ENCODE data around the gene ANGPTL7. TPM values are rescaled to one million over a fixed set of nuclear protein-coding genes. Genes with fewer than 3 reads are reported as not detected.

ANGPTL7 gene
- total and polyA plus RNA-seq, 2 donors (not counting 1 experiment from before 2014, with no cell fraction given), result 0.34 to 1.5 TPM

DNA sequence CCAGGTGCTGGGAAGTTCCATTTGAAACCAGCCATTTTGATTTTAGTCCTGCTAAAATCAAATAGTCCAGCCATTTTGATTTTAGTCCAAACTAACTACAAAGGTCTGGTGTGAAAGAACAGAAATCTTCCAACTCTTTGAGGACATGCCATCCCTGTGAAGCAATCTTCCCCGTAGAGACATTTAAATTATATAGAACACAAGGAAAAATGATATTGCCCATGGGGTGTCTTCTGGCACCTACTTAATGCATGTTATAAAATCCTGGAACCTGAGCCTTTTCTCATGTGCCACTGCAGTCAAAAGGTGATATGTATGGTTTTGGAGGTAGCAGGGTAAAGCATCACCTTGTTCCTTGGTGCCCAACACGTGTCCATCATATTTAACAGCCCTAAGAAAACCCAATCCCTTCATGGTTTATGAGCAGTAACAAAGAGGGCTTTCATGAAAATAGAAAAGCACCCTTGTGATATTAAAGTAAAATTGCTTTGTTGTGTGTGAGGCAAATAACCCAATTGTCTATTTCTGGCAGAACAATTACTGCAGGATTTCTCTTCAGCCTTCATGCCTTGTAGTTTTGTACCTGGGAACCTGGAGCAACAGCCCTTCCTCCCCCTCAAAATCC, 26.3 kb downstream of the ANGPTL7 start:
- H3K36me3 ChIP-seq (ENCODE audit: control insufficient read depth, insufficient read depth, low read length), result peaks cover 4% of the 10 kb centered on the region
- no peak for TF ChIP-seq EZH2 (IDR thresholded peaks at IDR 0.05; ENCODE audit: low read length, missing control alignments)
- TF ChIP-seq, protein P1, sequence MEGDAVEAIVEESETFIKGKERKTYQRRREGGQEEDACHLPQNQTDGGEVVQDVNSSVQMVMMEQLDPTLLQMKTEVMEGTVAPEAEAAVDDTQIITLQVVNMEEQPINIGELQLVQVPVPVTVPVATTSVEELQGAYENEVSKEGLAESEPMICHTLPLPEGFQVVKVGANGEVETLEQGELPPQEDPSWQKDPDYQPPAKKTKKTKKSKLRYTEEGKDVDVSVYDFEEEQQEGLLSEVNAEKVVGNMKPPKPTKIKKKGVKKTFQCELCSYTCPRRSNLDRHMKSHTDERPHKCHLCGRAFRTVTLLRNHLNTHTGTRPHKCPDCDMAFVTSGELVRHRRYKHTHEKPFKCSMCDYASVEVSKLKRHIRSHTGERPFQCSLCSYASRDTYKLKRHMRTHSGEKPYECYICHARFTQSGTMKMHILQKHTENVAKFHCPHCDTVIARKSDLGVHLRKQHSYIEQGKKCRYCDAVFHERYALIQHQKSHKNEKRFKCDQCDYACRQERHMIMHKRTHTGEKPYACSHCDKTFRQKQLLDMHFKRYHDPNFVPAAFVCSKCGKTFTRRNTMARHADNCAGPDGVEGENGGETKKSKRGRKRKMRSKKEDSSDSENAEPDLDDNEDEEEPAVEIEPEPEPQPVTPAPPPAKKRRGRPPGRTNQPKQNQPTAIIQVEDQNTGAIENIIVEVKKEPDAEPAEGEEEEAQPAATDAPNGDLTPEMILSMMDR (conservative IDR thresholded peaks at IDR 0.05 in 1 of 2, IDR thresholded peaks at IDR 0.05 in 1 of 2; ENCODE audit: low read depth in 1 of 2, low read length in 2 of 2), result no peak

DNA sequence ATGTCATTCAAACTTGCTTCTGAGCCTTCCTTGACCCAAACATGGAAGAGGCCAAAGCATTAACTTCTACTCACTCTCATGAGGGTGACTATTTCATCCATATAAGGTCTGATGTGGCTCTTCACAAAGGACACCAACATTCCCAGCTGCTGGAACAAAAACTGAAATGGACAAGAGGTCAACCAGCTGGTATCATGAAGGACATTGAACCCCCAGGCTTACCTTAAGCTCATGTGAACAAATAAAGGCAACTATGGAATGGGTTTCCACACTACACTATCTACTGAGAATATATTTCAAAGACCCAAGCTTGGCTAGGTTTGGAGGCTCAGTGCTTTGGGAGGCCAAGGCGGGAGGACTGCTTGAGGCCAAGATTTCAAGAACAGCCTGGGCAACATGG, 26.9 kb downstream of the ANGPTL7 start:
- Histone ChIP-seq H3K9me3 (ENCODE audit: control insufficient read depth, insufficient read depth, low read depth, low read length) (no peaks in the 10 kb centered on the region), H3K4me1 (ENCODE audit: control insufficient read depth, extremely low read depth, insufficient read depth, low read length) (no peaks in the 10 kb centered on the region), H3K27ac (ENCODE audit: insufficient read depth, low read length) (no peak overlapping the region), H3K9ac (ENCODE audit: insufficient read depth, low read length) (no peak overlapping the region), H3K4me2 (ENCODE audit: extremely low read depth, insufficient read depth, low read length) (no peak overlapping the region), H2AFZ (ENCODE audit: low read length) (no peak overlapping the region), H3K79me2 (ENCODE audit: control insufficient read depth, insufficient read depth, low read length) (no peaks in the 10 kb centered on the region), H3K36me3 (ENCODE audit: control insufficient read depth, insufficient read depth, low read length) (peaks cover 4% of the 10 kb centered on the region), H3K4me3 (replicated peaks in 1 of 4; ENCODE audit: control extremely low read depth in 1 of 4, insufficient read depth in 1 of 4, low read depth in 3 of 4, low read length in 4 of 4) (no peak overlapping the region), H4K20me1 (ENCODE audit: control insufficient read depth, extremely low read depth, insufficient read depth, low read length) (no peaks in the 10 kb centered on the region), H3K27me3 (ENCODE audit: control insufficient read depth, insufficient read depth, low read length) (no peaks in the 10 kb centered on the region)
- TF ChIP-seq EZH2 (IDR thresholded peaks at IDR 0.05; ENCODE audit: low read length, missing control alignments), result no peak
- TF ChIP-seq, protein P1 (conservative IDR thresholded peaks at IDR 0.05 in 1 of 2, IDR thresholded peaks at IDR 0.05 in 1 of 2; ENCODE audit: low read depth in 1 of 2, low read length in 2 of 2), result no peak
- no peak for DNase-seq (ENCODE audit: low read depth in 2 of 2)

More for the DNA sequence above, 26.3 kb downstream of the ANGPTL7 start:
- H3K4me1 ChIP-seq (ENCODE audit: control insufficient read depth, extremely low read depth, insufficient read depth, low read length), result no peaks in the 10 kb centered on the region
- H4K20me1 ChIP-seq (ENCODE audit: control insufficient read depth, extremely low read depth, insufficient read depth, low read length), result no peaks in the 10 kb centered on the region
- H3K27ac ChIP-seq (ENCODE audit: insufficient read depth, low read length), result no peak overlapping the region
- no peak for DNase-seq (ENCODE audit: low read depth in 2 of 2)
- H3K27me3 ChIP-seq (ENCODE audit: control insufficient read depth, insufficient read depth, low read length), result no peaks in the 10 kb centered on the region
- no peak overlapping the region for H2AFZ ChIP-seq (ENCODE audit: low read length)
- no peaks in the 10 kb centered on the region for H3K79me2 ChIP-seq (ENCODE audit: control insufficient read depth, insufficient read depth, low read length)
- H3K9me3 ChIP-seq (ENCODE audit: control insufficient read depth, insufficient read depth, low read depth, low read length), result no peaks in the 10 kb centered on the region
- no peak overlapping the region for H3K4me3 ChIP-seq (replicated peaks in 1 of 4; ENCODE audit: control extremely low read depth in 1 of 4, insufficient read depth in 1 of 4, low read depth in 3 of 4, low read length in 4 of 4)
- H3K9ac ChIP-seq (ENCODE audit: insufficient read depth, low read length), result no peak overlapping the region
- no peak overlapping the region for H3K4me2 ChIP-seq (ENCODE audit: extremely low read depth, insufficient read depth, low read length)

DNA sequence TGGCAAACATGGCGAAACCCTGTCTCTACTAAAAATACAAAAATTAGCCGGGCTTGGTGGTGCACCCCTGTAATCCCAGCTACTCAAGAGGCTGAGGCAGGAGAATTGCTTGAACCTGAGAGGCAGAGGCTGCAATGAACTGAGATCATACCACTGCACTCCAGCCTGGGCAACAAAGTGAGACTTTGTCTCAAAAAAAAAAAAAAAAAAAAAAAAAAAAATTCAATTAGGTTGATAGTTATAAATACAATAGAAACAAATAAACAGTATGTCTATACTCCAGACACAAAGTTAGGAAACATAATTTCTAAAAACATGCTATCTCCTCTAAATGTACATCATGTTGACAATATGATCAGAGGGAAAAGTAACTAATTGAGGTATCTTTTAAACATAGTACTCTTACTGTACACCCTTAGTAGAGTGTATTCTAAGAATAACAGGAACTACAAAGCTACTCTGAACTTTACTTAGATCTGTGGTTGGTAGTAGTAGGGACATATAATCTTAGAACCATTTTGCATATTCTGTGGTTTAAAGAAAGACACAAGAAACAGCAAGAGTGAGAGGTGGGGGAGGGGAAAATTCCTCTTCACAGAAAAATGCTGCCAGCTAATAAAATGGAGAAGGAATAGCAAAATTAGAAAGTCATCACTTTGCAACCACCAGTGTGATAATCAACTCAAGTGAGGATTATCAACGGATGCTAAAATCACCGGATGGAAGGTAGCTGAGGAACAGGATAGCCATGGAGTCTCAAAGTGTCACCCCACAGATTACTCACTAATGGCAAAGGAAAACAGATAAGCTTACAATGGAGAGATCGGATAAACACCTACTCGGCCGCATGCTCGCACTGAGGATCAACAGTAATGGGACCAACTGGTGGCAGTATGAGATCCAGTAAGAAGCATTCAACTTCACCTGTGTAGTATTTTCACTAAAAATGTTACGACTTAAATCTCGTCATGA, 38.2 kb downstream of the ANGPTL7 start:
- Histone ChIP-seq H4K20me1 (ENCODE audit: control insufficient read depth, extremely low read depth, insufficient read depth, low read length) (no peaks in the 10 kb centered on the region), H3K36me3 (ENCODE audit: control insufficient read depth, insufficient read depth, low read length) (peaks cover 10% of the 10 kb centered on the region), H3K27me3 (ENCODE audit: control insufficient read depth, insufficient read depth, low read length) (no peaks in the 10 kb centered on the region), H3K79me2 (ENCODE audit: control insufficient read depth, insufficient read depth, low read length) (no peaks in the 10 kb centered on the region), H3K4me3 (replicated peaks in 1 of 4; ENCODE audit: control extremely low read depth in 1 of 4, insufficient read depth in 1 of 4, low read depth in 3 of 4, low read length in 4 of 4) (no peak overlapping the region), H3K4me2 (ENCODE audit: extremely low read depth, insufficient read depth, low read length) (no peak overlapping the region), H3K9ac (ENCODE audit: insufficient read depth, low read length) (no peak overlapping the region), H3K4me1 (ENCODE audit: control insufficient read depth, extremely low read depth, insufficient read depth, low read length) (no peaks in the 10 kb centered on the region), H3K9me3 (ENCODE audit: control insufficient read depth, insufficient read depth, low read depth, low read length) (no peaks in the 10 kb centered on the region), H3K27ac (ENCODE audit: insufficient read depth, low read length) (no peak overlapping the region), H2AFZ (ENCODE audit: low read length) (no peak overlapping the region)
- DNase-seq (ENCODE audit: low read depth in 2 of 2), result no peak
- no peak for TF ChIP-seq EZH2 (IDR thresholded peaks at IDR 0.05; ENCODE audit: low read length, missing control alignments)
- TF ChIP-seq, protein P1 (conservative IDR thresholded peaks at IDR 0.05 in 1 of 2, IDR thresholded peaks at IDR 0.05 in 1 of 2; ENCODE audit: low read depth in 1 of 2, low read length in 2 of 2), result no peak

All from fibroblast of lung (primary cell).